CD14-positive monocyte (primary cell): Measurements from ENCODE around the gene VPS13A. TPM values are rescaled to one million over a fixed set of nuclear protein-coding genes. Genes with fewer than 3 reads are reported as not detected.
A peak's percentile ranks its signal among the peaks of the same experiment; 100 is the strongest.

Source experiments
- DNase-seq, 3 donors: peaks; one replicate each; pipeline ENCODE4 v3.0.0-alpha.2; 2011 to 2022
- H2AFZ ChIP-seq: 2 replicates; pipeline ENCODE4 v1.6.0; 2012; ENCODE audit warnings: mild to moderate bottlenecking, low read depth, low read length, inconsistent platforms; ENCODE audit not compliant: insufficient read depth, poor library complexity, severe bottlenecking
- H3K27ac ChIP-seq, 2 donors: 1 replicate in 1 of 2; 2 replicates in 1 of 2; pipeline ENCODE4 v1.5.1; 2012 to 2013; ENCODE audit warnings: low read length in 2 of 2, control low read depth in 1 of 2, inconsistent platforms in 1 of 2, low read depth in 1 of 2, mild to moderate bottlenecking in 1 of 2
- H3K27me3 ChIP-seq, 2 donors: one replicate each; pipeline versions ENCODE4 v1.6.0 to v1.6.1; 2011 to 2013; ENCODE audit warnings: low read length in 2 of 2; ENCODE audit not compliant: control insufficient read depth in 2 of 2, insufficient read depth in 2 of 2
- H3K36me3 ChIP-seq, 2 donors: replicated peaks in 1 of 2; 1 replicate in 1 of 2; 2 replicates in 1 of 2; pipeline versions ENCODE4 v1.5.1 to v1.6.1; 2012 to 2013; ENCODE audit warnings: low read length in 2 of 2, control low read depth in 1 of 2, inconsistent platforms in 1 of 2, mild to moderate bottlenecking in 1 of 2; ENCODE audit not compliant: insufficient read depth in 2 of 2, control insufficient read depth in 1 of 2
- H3K4me1 ChIP-seq, 2 donors: 1 replicate in 1 of 2; 2 replicates in 1 of 2; pipeline versions ENCODE4 v1.5.1 to v1.6.1; 2012 to 2013; ENCODE audit warnings: low read length in 2 of 2, control low read depth in 1 of 2, inconsistent platforms in 1 of 2, mild to moderate bottlenecking in 1 of 2, moderate library complexity in 1 of 2; ENCODE audit not compliant: insufficient read depth in 2 of 2, control insufficient read depth in 1 of 2
- H3K4me2 ChIP-seq: replicated peaks from 2 replicates; pipeline ENCODE3; 2012; ENCODE audit warnings: low read length, moderate library complexity, mild to moderate bottlenecking; ENCODE audit not compliant: poor library complexity, severe bottlenecking; ENCODE audit errors: extremely low read depth
- H3K4me3 ChIP-seq, 3 experiments: fragments of 200-600 bp in 1 of 3; sonication (generic) in 1 of 3; replicated peaks in 1 of 3; 1 replicate in 2 of 3; 2 replicates in 1 of 3; pipeline ENCODE4 v1.5.1; 2011 to 2013; ENCODE audit warnings: low read length in 3 of 3, mild to moderate bottlenecking in 3 of 3, control low read depth in 2 of 3, low read depth in 2 of 3, inconsistent platforms in 1 of 3, moderate library complexity in 1 of 3
- H3K79me2 ChIP-seq: 2 replicates; pipeline ENCODE4 v1.6.0; 2012; ENCODE audit warnings: mild to moderate bottlenecking, control low read depth, inconsistent platforms, low read length, moderate library complexity; ENCODE audit not compliant: insufficient read depth
- H3K9ac ChIP-seq: 2 replicates; pipeline ENCODE4 v1.6.0; 2017; ENCODE audit warnings: low read length, mild to moderate bottlenecking; ENCODE audit not compliant: insufficient read depth, poor library complexity, severe bottlenecking
- H3K9me3 ChIP-seq, 2 donors: replicated peaks in 1 of 2; 1 replicate in 1 of 2; 2 replicates in 1 of 2; pipeline versions ENCODE4 v1.5.1 to v1.6.1; 2012 to 2013; ENCODE audit warnings: low read length in 2 of 2, control low read depth in 1 of 2; ENCODE audit not compliant: control insufficient read depth in 1 of 2, insufficient read depth in 1 of 2
- H4K20me1 ChIP-seq: 2 replicates; pipeline ENCODE4 v1.6.0; 2012; ENCODE audit warnings: mild to moderate bottlenecking, low read length, control low read depth, moderate library complexity; ENCODE audit not compliant: insufficient read depth
- H3K27ac Mint-ChIP-seq, 7 donors: one replicate each; pipeline ENCODE4 v1.8.0; 2020; ENCODE audit warnings: mild to moderate bottlenecking in 7 of 7, mixed read lengths in 7 of 7, moderate library complexity in 6 of 7, inconsistent platforms in 2 of 7
- H3K27me3 Mint-ChIP-seq, 3 donors: one replicate each; pipeline ENCODE4 v1.8.0; 2021 to 2022; ENCODE audit warnings: low read depth in 3 of 3, mild to moderate bottlenecking in 3 of 3, mixed read lengths in 3 of 3, moderate library complexity in 3 of 3, inconsistent platforms in 1 of 3
- H3K36me3 Mint-ChIP-seq, 2 donors: one replicate each; pipeline ENCODE4 v1.8.0; 2020; ENCODE audit warnings: mixed read lengths in 2 of 2, inconsistent platforms in 1 of 2, mild to moderate bottlenecking in 1 of 2
- H3K4me1 Mint-ChIP-seq: one replicate; pipeline ENCODE4 v1.8.0; 2020; ENCODE audit warnings: mild to moderate bottlenecking, mixed read lengths
- H3K4me3 Mint-ChIP-seq, 2 donors: one replicate each; pipeline ENCODE4 v1.8.0; 2020; ENCODE audit warnings: mild to moderate bottlenecking in 2 of 2, mixed read lengths in 2 of 2, moderate library complexity in 1 of 2
- H3K9me3 Mint-ChIP-seq, 7 donors: one replicate each; pipeline ENCODE4 v1.8.0; 2020 to 2022; ENCODE audit warnings: mixed read lengths in 7 of 7, mild to moderate bottlenecking in 6 of 7, moderate library complexity in 6 of 7, inconsistent platforms in 2 of 7
- WGBS: methylation state at CpG from one replicate; pipeline ENCODE4 v1.1.5; 2013; ENCODE audit warnings: missing lambda C conversion rate; ENCODE audit not compliant: insufficient coverage; 5-methylcytosine and 5-hydroxymethylcytosine counted together
- intact Hi-C, 2 donors: fragments of 100-400 bp; cut with micrococcal nuclease; formaldehyde crosslinking; loops; one replicate each; pipeline versions ENCODE4 v1.15.0 to v1.15.1; 2023
- polyA plus RNA-seq, 3 donors: library from polyadenylated mRNA; depleted of rRNA in 1 of 3; unstranded in 2 of 3; stranded (reverse) in 1 of 3; fragments of 300-500 nt in 2 of 3; fragments of >200 nt in 1 of 3; fragmentation: Illumina TruSeq in 2 of 3; gene quantifications; 1 replicate in 2 of 3; 2 replicates in 1 of 3; pipeline ENCODE4 v1.2.3, GENCODE V29; 2012 to 2021
- TF ChIP-seq, protein P1 (sequence below): fragments of 200-600 bp; IDR thresholded peaks from one replicate; pipeline ENCODE4 v1.8.0; 2022; ENCODE audit warnings: antibody characterized with exemption, mild to moderate bottlenecking

The VPS13A gene
- polyA plus RNA-seq, 3 donors = 0.27 to 1.8 (median 1.1) TPM

GRCh38 chr9:77451507-77451906 lies 274.2 kb downstream of the VPS13A start:
- Mint-ChIP-seq H3K36me3 (no peaks in the 10 kb centered on the region), H3K9me3 (peaks cover 2 to 13% (median 6%) of the 10 kb centered on the region in 7 donors), H3K27me3 (peaks cover 1 to 3% (median 1%) of the 10 kb centered on the region in 3 donors), H3K27ac (no peak overlapping the region), H3K4me1 (peaks cover 18% of the 10 kb centered on the region), H3K4me3 (no peak overlapping the region)
- H4K20me1 ChIP-seq = no peaks in the 10 kb centered on the region
- TF ChIP-seq, protein P1, sequence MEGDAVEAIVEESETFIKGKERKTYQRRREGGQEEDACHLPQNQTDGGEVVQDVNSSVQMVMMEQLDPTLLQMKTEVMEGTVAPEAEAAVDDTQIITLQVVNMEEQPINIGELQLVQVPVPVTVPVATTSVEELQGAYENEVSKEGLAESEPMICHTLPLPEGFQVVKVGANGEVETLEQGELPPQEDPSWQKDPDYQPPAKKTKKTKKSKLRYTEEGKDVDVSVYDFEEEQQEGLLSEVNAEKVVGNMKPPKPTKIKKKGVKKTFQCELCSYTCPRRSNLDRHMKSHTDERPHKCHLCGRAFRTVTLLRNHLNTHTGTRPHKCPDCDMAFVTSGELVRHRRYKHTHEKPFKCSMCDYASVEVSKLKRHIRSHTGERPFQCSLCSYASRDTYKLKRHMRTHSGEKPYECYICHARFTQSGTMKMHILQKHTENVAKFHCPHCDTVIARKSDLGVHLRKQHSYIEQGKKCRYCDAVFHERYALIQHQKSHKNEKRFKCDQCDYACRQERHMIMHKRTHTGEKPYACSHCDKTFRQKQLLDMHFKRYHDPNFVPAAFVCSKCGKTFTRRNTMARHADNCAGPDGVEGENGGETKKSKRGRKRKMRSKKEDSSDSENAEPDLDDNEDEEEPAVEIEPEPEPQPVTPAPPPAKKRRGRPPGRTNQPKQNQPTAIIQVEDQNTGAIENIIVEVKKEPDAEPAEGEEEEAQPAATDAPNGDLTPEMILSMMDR = no peak
- H3K9me3 ChIP-seq = peaks cover 0 to 4% of the 10 kb centered on the region in 2 donors
- H3K4me1 ChIP-seq = peaks cover 12 to 16% of the 10 kb centered on the region in 2 donors
- 92% methylated on average over 2 of the region's 4 CpGs for WGBS
- DNase-seq = no peak
- H2AFZ ChIP-seq = no peak overlapping the region
- no peak overlapping the region for H3K9ac ChIP-seq
- no peaks in the 10 kb centered on the region for H3K27me3 ChIP-seq
- no peak overlapping the region for H3K4me2 ChIP-seq
- no peaks in the 10 kb centered on the region for H3K79me2 ChIP-seq
- intact Hi-C loops = no loop called here
- no peak overlapping the region for H3K4me3 ChIP-seq
- H3K36me3 ChIP-seq = no peaks in the 10 kb centered on the region
- no peak overlapping the region for H3K27ac ChIP-seq

- H4K20me1 ChIP-seq = no peaks in the 10 kb centered on the region
- WGBS = 30% methylated on average over 11 of the region's 14 CpGs
- peak overlapping the region; percentile 35 to 72 (median 59) for H3K4me3 ChIP-seq
- peak overlapping the region; percentile 47 to 93 (median 83) for H3K27ac Mint-ChIP-seq
- no peaks in the 10 kb centered on the region for H3K36me3 ChIP-seq
- peak overlapping the region; percentile 68 for H2AFZ ChIP-seq
- TF ChIP-seq, protein P1 = no peak
- H3K4me1 Mint-ChIP-seq = peaks cover 26% of the 10 kb centered on the region
- H3K4me1 ChIP-seq = peaks cover 12 to 16% of the 10 kb centered on the region in 2 donors
- no peaks in the 10 kb centered on the region for H3K9me3 ChIP-seq
- intact Hi-C loops = no loop called here
- H3K27ac ChIP-seq = peak overlapping the region in 1 of 2 donors; percentile 60
- H3K9ac ChIP-seq = peak overlapping the region; percentile 42
- H3K36me3 Mint-ChIP-seq = no peaks in the 10 kb centered on the region
- H3K9me3 Mint-ChIP-seq = peaks cover 0 to 5% (median 0%) of the 10 kb centered on the region in 7 donors
- H3K27me3 Mint-ChIP-seq = peaks cover 1 to 5% (median 1%) of the 10 kb centered on the region in 3 donors
- peak; percentile 30 to 62 (median 35) for DNase-seq
- no peaks in the 10 kb centered on the region for H3K27me3 ChIP-seq
- peak overlapping the region; percentile 95 to 98 for H3K4me3 Mint-ChIP-seq
- H3K79me2 ChIP-seq = no peaks in the 10 kb centered on the region
- peak overlapping the region; percentile 76 for H3K4me2 ChIP-seq
Measured at GRCh38 chr9:77453825-77454647, 276.7 kb downstream of the VPS13A start.
